H1 (cell line): ENCODE results near the gene OR51T1. TPM values are rescaled to one million over a fixed set of nuclear protein-coding genes. Genes with fewer than 3 reads are reported as not detected.

Experiments
- CTCF ChIA-PET: fragments of 300-600 bp; sonication (Branson Sonifier 250); formaldehyde crosslinking; loops from one replicate; lab custom pipeline; 2021; ENCODE audit not compliant: partially characterized antibody; lab: Charles Lee
- POLR2A ChIA-PET: fragments of 300-600 bp; sonication (Branson Sonifier 250); formaldehyde crosslinking; loops from one replicate; lab custom pipeline; 2021; ENCODE audit warnings: inconsistent platforms; ENCODE audit not compliant: partially characterized antibody; lab: Charles Lee
- DNase-seq, 2 experiments: peaks; one replicate each; pipeline versions ENCODE4 v3.0.0 to v3.0.0-alpha.2; 2010 to 2022; ENCODE audit warnings: low spot score in 2 of 2, low read depth in 1 of 2, mixed read lengths in 1 of 2
- FAIRE-seq: peaks from 2 replicates; lab custom pipeline; 2011; peaks lifted over from hg19 to GRCh38; lab: Jason Lieb, UNC
- H2AFZ ChIP-seq: 2 replicates; pipeline ENCODE4 v1.8.1; 2012; ENCODE audit warnings: low read length, inconsistent platforms
- H2AK5ac ChIP-seq: 2 replicates; pipeline ENCODE4 v1.6.1; 2013; ENCODE audit warnings: low read depth, low read length
- H2BK120ac ChIP-seq: replicated peaks from 2 replicates; pipeline ENCODE3; 2013; ENCODE audit warnings: low read depth, low read length, inconsistent platforms
- H2BK12ac ChIP-seq: 2 replicates; pipeline ENCODE4 v1.6.1; 2013; ENCODE audit warnings: low read depth, low read length
- H2BK15ac ChIP-seq: 2 replicates; pipeline ENCODE4 v1.6.1; 2013; ENCODE audit warnings: low read length
- H2BK20ac ChIP-seq: 2 replicates; pipeline ENCODE4 v1.6.1; 2013; ENCODE audit warnings: low read length
- H2BK5ac ChIP-seq: 2 replicates; pipeline ENCODE4 v1.6.1; 2013; ENCODE audit warnings: low read depth, low read length
- H3K14ac ChIP-seq: 2 replicates; pipeline ENCODE4 v1.6.1; 2013; ENCODE audit warnings: inconsistent platforms; ENCODE audit not compliant: insufficient read length
- H3K18ac ChIP-seq: 2 replicates; pipeline ENCODE4 v1.6.1; 2013; ENCODE audit warnings: low read length; ENCODE audit errors: extremely low read depth
- H3K23ac ChIP-seq: 2 replicates; pipeline ENCODE4 v1.6.1; 2013; ENCODE audit warnings: inconsistent platforms; ENCODE audit not compliant: insufficient read length
- H3K23me2 ChIP-seq: 2 replicates; pipeline ENCODE4 v1.6.1; 2013; ENCODE audit warnings: low read depth, low read length
- H3K27ac ChIP-seq: 2 replicates; pipeline ENCODE4 v1.6.1; 2011; ENCODE audit warnings: low read depth, low read length, inconsistent platforms
- H3K27me3 ChIP-seq, 4 experiments: replicated peaks in 1 of 4; 1 replicate in 1 of 4; 2 replicates in 3 of 4; pipeline versions ENCODE4 v1.6.1 to v1.8.1; 2011 to 2013; ENCODE audit warnings: low read length in 3 of 4, mild to moderate bottlenecking in 3 of 4, inconsistent platforms in 2 of 4, mixed read lengths in 2 of 4, moderate library complexity in 1 of 4; ENCODE audit not compliant: control insufficient read depth in 3 of 4, insufficient read depth in 3 of 4; ENCODE audit errors: extremely low read depth in 1 of 4
- H3K36me3 ChIP-seq, 4 experiments: 2 replicates each; pipeline versions ENCODE4 v1.6.1 to v1.8.1; 2011 to 2013; ENCODE audit warnings: mild to moderate bottlenecking in 4 of 4, low read length in 3 of 4, moderate library complexity in 2 of 4, control low read depth in 1 of 4, inconsistent platforms in 1 of 4; ENCODE audit not compliant: insufficient read depth in 4 of 4, control insufficient read depth in 2 of 4
- H3K4ac ChIP-seq: replicated peaks from 2 replicates; pipeline ENCODE3; 2013; ENCODE audit warnings: low read length, low read depth, mixed read lengths, inconsistent platforms; ENCODE audit not compliant: insufficient read length
- H3K4me1 ChIP-seq, 4 experiments: replicated peaks in 1 of 4; 1 replicate in 1 of 4; 2 replicates in 3 of 4; pipeline versions ENCODE4 v1.6.1 to v1.8.1; 2011 to 2013; ENCODE audit warnings: low read length in 3 of 4, inconsistent platforms in 2 of 4, mixed read lengths in 1 of 4; ENCODE audit not compliant: insufficient read depth in 4 of 4, control insufficient read depth in 3 of 4
- H3K4me2 ChIP-seq, 2 experiments: 2 replicates each; pipeline versions ENCODE4 v1.6.1 to v1.8.1; 2011 to 2013; ENCODE audit warnings: low read depth in 2 of 2, low read length in 2 of 2, control low read depth in 1 of 2, inconsistent platforms in 1 of 2, mild to moderate bottlenecking in 1 of 2; ENCODE audit not compliant: insufficient read depth in 1 of 2
- H3K4me3 ChIP-seq, 4 experiments: fragments of 200-600, 300-600 bp in 1 of 4; sonication (generic), shearing (Covaris generic), sonication (Bioruptor Twin) in 1 of 4; 2 replicates each; pipeline versions ENCODE4 v1.5.1 to v1.8.1; 2011 to 2016; ENCODE audit warnings: low read length in 4 of 4, low read depth in 3 of 4, control low read depth in 2 of 4, inconsistent platforms in 2 of 4, mild to moderate bottlenecking in 2 of 4, mixed read lengths in 1 of 4, moderate library complexity in 1 of 4; ENCODE audit not compliant: insufficient read depth in 2 of 4; ENCODE audit errors: extremely low read depth in 1 of 4
- H3K56ac ChIP-seq: replicated peaks from 2 replicates; pipeline ENCODE3; 2013; ENCODE audit warnings: low read depth, mild to moderate bottlenecking, mixed read lengths, low read length, inconsistent platforms; ENCODE audit not compliant: insufficient read length
- H3K79me1 ChIP-seq: 2 replicates; pipeline ENCODE4 v1.6.1; 2013; ENCODE audit warnings: low read depth, low read length, control low read depth
- H3K79me2 ChIP-seq, 2 experiments: 2 replicates each; pipeline versions ENCODE4 v1.6.1 to v1.8.1; 2012 to 2013; ENCODE audit warnings: low read length in 2 of 2, mild to moderate bottlenecking in 2 of 2, inconsistent platforms in 1 of 2; ENCODE audit not compliant: insufficient read depth in 2 of 2, control insufficient read depth in 1 of 2
- H3K9ac ChIP-seq, 4 experiments: replicated peaks in 1 of 4; 1 replicate in 1 of 4; 2 replicates in 3 of 4; pipeline versions ENCODE4 v1.6.1 to v1.8.1; 2011 to 2013; ENCODE audit warnings: low read depth in 3 of 4, low read length in 3 of 4, control low read depth in 2 of 4, mild to moderate bottlenecking in 2 of 4, moderate library complexity in 2 of 4, inconsistent platforms in 1 of 4; ENCODE audit errors: extremely low read depth in 1 of 4
- H3K9me3 ChIP-seq, 2 experiments: 2 replicates each; pipeline versions ENCODE4 v1.6.1 to v1.8.1; 2012 to 2013; ENCODE audit warnings: mild to moderate bottlenecking in 2 of 2, moderate library complexity in 2 of 2, control low read depth in 1 of 2, inconsistent platforms in 1 of 2, low read depth in 1 of 2, low read length in 1 of 2, mixed read lengths in 1 of 2; ENCODE audit not compliant: insufficient read depth in 2 of 2
- H4K20me1 ChIP-seq, 2 experiments: replicated peaks in 1 of 2; 2 replicates each; pipeline versions ENCODE3 to v1.8.1; 2011 to 2013; ENCODE audit warnings: inconsistent platforms in 2 of 2, low read length in 2 of 2, mild to moderate bottlenecking in 1 of 2; ENCODE audit not compliant: insufficient read depth in 2 of 2, control insufficient read depth in 1 of 2
- H4K5ac ChIP-seq: 2 replicates; pipeline ENCODE4 v1.6.1; 2013; ENCODE audit warnings: low read length, low read depth, mixed read lengths, inconsistent platforms; ENCODE audit not compliant: insufficient read length
- H4K8ac ChIP-seq: 2 replicates; pipeline ENCODE4 v1.8.0; 2013; ENCODE audit warnings: mild to moderate bottlenecking, moderate library complexity, low read length, inconsistent platforms; ENCODE audit not compliant: insufficient read depth; ENCODE audit errors: extremely low read depth
- H4K91ac ChIP-seq: replicated peaks from 2 replicates; pipeline ENCODE3; 2013; ENCODE audit warnings: low read length, mixed read lengths, inconsistent platforms; ENCODE audit not compliant: insufficient read length
- polyA plus RNA-seq, 7 experiments: library from polyadenylated mRNA; depleted of rRNA in 3 of 7; stranded (reverse) in 5 of 7; unstranded in 2 of 7; fragments of >200 nt in 5 of 7; fragments of 200-250 nt in 2 of 7; gene quantifications; 1 replicate in 5 of 7; 2 replicates in 1 of 7; 4 replicates in 1 of 7; pipeline versions ENCODE4 v1.2.1 to v1.2.3, GENCODE V29; 2011 to 2013; ENCODE audit warnings: missing spikeins in 2 of 7, mixed read lengths in 2 of 7
- total RNA-seq: library from RNA; stranded (reverse); fragmentation: NEBNext Ultra II Directional; extraction: Animal tissue kit (Norgen Biotek cat#: 25700); gene quantifications from 2 replicates; pipeline ENCODE4 v1.2.1, GENCODE V29; 2021
- TF ChIP-seq, protein P1 (sequence below): fragments of 300-600 bp; sonication (generic); IDR thresholded peaks from 2 replicates; pipeline ENCODE4 v1.7.1; 2012; ENCODE audit warnings: low read length, moderate library complexity, mild to moderate bottlenecking, inconsistent platforms; ENCODE audit not compliant: insufficient replicate concordance

OR51T1 gene
- total and polyA plus RNA-seq, 2 of the 8 experiments (the other 6 are each of a cell fraction or from before 2014, with no cell fraction given), result not detected

DNA sequence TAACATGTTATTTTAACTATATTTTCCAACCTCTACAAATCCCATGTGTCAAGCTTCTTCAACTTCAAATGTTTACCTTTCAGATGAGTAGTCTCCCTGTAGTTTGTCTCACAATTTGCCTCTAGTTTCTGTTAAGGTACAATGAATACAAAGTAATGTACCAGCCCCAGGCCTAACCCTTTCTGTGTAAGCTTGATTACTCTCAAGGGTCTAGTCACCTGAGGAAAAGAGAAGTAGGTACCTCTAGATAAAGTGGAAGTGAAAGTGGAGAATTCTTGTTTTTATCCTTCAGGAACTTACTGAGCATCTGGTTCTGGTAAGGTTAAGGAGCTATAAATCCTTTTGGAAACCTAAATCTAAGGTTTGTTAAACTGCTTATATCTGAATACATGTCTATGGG lies 21.8 kb downstream of the OR51T1 start, which contains the start of gene OR51A7:
TSS of gene OR51A7 (plus strand) at position 300 of the 400 bp plus-strand sequence. CDS start 3,587 bp downstream, outside the sequence.
- H3K18ac ChIP-seq, result no peak within 1 kb of the TSS
- no peak within 1 kb of the TSS for H3K23ac ChIP-seq
- no peak within 1 kb of the TSS for H2BK120ac ChIP-seq
- H3K4me3 ChIP-seq, result no peak within 1 kb of the TSS
- POLR2A ChIA-PET, result no interaction called here
- H2BK12ac ChIP-seq, result no peak within 1 kb of the TSS
- H3K36me3 ChIP-seq, result no peaks in the 10 kb centered on the region
- DNase-seq (no peak), FAIRE-seq (no peak)
- no peaks in the 10 kb centered on the region for H3K9me3 ChIP-seq
- no peak within 1 kb of the TSS for H3K4ac ChIP-seq
- no peaks in the 10 kb centered on the region for H3K27me3 ChIP-seq
- H4K8ac ChIP-seq, result no peak within 1 kb of the TSS
- H2BK5ac ChIP-seq, result no peak within 1 kb of the TSS
- no peak within 1 kb of the TSS for H3K56ac ChIP-seq
- no peak within 1 kb of the TSS for H3K4me2 ChIP-seq
- H4K91ac ChIP-seq, result no peak within 1 kb of the TSS
- no peak within 1 kb of the TSS for H2BK20ac ChIP-seq
- TF ChIP-seq, protein P1, sequence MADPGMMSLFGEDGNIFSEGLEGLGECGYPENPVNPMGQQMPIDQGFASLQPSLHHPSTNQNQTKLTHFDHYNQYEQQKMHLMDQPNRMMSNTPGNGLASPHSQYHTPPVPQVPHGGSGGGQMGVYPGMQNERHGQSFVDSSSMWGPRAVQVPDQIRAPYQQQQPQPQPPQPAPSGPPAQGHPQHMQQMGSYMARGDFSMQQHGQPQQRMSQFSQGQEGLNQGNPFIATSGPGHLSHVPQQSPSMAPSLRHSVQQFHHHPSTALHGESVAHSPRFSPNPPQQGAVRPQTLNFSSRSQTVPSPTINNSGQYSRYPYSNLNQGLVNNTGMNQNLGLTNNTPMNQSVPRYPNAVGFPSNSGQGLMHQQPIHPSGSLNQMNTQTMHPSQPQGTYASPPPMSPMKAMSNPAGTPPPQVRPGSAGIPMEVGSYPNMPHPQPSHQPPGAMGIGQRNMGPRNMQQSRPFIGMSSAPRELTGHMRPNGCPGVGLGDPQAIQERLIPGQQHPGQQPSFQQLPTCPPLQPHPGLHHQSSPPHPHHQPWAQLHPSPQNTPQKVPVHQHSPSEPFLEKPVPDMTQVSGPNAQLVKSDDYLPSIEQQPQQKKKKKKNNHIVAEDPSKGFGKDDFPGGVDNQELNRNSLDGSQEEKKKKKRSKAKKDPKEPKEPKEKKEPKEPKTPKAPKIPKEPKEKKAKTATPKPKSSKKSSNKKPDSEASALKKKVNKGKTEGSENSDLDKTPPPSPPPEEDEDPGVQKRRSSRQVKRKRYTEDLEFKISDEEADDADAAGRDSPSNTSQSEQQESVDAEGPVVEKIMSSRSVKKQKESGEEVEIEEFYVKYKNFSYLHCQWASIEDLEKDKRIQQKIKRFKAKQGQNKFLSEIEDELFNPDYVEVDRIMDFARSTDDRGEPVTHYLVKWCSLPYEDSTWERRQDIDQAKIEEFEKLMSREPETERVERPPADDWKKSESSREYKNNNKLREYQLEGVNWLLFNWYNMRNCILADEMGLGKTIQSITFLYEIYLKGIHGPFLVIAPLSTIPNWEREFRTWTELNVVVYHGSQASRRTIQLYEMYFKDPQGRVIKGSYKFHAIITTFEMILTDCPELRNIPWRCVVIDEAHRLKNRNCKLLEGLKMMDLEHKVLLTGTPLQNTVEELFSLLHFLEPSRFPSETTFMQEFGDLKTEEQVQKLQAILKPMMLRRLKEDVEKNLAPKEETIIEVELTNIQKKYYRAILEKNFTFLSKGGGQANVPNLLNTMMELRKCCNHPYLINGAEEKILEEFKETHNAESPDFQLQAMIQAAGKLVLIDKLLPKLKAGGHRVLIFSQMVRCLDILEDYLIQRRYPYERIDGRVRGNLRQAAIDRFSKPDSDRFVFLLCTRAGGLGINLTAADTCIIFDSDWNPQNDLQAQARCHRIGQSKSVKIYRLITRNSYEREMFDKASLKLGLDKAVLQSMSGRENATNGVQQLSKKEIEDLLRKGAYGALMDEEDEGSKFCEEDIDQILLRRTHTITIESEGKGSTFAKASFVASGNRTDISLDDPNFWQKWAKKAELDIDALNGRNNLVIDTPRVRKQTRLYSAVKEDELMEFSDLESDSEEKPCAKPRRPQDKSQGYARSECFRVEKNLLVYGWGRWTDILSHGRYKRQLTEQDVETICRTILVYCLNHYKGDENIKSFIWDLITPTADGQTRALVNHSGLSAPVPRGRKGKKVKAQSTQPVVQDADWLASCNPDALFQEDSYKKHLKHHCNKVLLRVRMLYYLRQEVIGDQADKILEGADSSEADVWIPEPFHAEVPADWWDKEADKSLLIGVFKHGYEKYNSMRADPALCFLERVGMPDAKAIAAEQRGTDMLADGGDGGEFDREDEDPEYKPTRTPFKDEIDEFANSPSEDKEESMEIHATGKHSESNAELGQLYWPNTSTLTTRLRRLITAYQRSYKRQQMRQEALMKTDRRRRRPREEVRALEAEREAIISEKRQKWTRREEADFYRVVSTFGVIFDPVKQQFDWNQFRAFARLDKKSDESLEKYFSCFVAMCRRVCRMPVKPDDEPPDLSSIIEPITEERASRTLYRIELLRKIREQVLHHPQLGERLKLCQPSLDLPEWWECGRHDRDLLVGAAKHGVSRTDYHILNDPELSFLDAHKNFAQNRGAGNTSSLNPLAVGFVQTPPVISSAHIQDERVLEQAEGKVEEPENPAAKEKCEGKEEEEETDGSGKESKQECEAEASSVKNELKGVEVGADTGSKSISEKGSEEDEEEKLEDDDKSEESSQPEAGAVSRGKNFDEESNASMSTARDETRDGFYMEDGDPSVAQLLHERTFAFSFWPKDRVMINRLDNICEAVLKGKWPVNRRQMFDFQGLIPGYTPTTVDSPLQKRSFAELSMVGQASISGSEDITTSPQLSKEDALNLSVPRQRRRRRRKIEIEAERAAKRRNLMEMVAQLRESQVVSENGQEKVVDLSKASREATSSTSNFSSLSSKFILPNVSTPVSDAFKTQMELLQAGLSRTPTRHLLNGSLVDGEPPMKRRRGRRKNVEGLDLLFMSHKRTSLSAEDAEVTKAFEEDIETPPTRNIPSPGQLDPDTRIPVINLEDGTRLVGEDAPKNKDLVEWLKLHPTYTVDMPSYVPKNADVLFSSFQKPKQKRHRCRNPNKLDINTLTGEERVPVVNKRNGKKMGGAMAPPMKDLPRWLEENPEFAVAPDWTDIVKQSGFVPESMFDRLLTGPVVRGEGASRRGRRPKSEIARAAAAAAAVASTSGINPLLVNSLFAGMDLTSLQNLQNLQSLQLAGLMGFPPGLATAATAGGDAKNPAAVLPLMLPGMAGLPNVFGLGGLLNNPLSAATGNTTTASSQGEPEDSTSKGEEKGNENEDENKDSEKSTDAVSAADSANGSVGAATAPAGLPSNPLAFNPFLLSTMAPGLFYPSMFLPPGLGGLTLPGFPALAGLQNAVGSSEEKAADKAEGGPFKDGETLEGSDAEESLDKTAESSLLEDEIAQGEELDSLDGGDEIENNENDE, result no peak
- H4K5ac ChIP-seq, result no peak within 1 kb of the TSS
- CTCF ChIA-PET, result no interaction called here
- H2BK15ac ChIP-seq, result no peak within 1 kb of the TSS
- no peak within 1 kb of the TSS for H3K14ac ChIP-seq
- no peaks in the 10 kb centered on the region for H3K23me2 ChIP-seq
- H3K79me2 ChIP-seq, result no peaks in the 10 kb centered on the region
- no peaks in the 10 kb centered on the region for H3K79me1 ChIP-seq
- H2AFZ ChIP-seq, result no peak within 1 kb of the TSS
- no peak within 1 kb of the TSS for H3K27ac ChIP-seq
- no peaks in the 10 kb centered on the region for H4K20me1 ChIP-seq
- H2AK5ac ChIP-seq, result no peak within 1 kb of the TSS
- no peaks in the 10 kb centered on the region for H3K4me1 ChIP-seq
- no peak within 1 kb of the TSS for H3K9ac ChIP-seq
